HepG2 (cell line): ENCODE results near the gene CDC42SE1. TPM values are rescaled to one million over a fixed set of nuclear protein-coding genes. Genes with fewer than 3 reads are reported as not detected.

Experiments used
- ATAC-seq: fragments of 200-7000 bp; cut with Tn5 transposase; 3 replicates; pipeline ENCODE4 v1.9.1; 2020; ENCODE audit warnings: mild to moderate bottlenecking, moderate library complexity
- BruUV-seq: library from RNA; stranded (reverse); fragments of 400-500 nt; replicated peaks from 2 replicates; lab custom pipeline; 2021; lab: Mats Ljungman, UMichigan
- CTCF ChIA-PET: fragments of 300-600 bp; formaldehyde crosslinking; extraction: SDS; loops from one replicate; lab custom pipeline; 2021; ENCODE audit warnings: low total read pairs, inconsistent platforms, low intra/inter-chr PET ratio; lab: Yijun Ruan, JAX
- POLR2A ChIA-PET: fragments of 350-600 bp; sonication (Branson Sonifier 250); formaldehyde crosslinking; loops from one replicate; lab custom pipeline; 2020; ENCODE audit warnings: antibody characterized with exemption, inconsistent platforms; lab: Yijun Ruan, JAX
- DNase-seq: peaks from one replicate; pipeline ENCODE4 v3.0.0-alpha.2; 2015; ENCODE audit warnings: low spot score
- FAIRE-seq: peaks from 3 replicates; lab custom pipeline; 2011; peaks lifted over from hg19 to GRCh38; lab: Jason Lieb, UNC
- H2AFZ ChIP-seq: one replicate; pipeline ENCODE4 v1.6.1; 2011; ENCODE audit warnings: low read length, inconsistent platforms
- H3K27ac ChIP-seq: fragments of 300-600 bp; 3 replicates; pipeline ENCODE4 v1.8.0; 2011; ENCODE audit warnings: mixed run types, mild to moderate bottlenecking, mixed read lengths, low read length, inconsistent platforms; ENCODE audit not compliant: insufficient read depth; ENCODE audit errors: extremely low read length
- H3K27me3 ChIP-seq, 2 experiments: fragments of 200-600 bp in 1 of 2; 2 replicates in 1 of 2; 3 replicates in 1 of 2; pipeline versions ENCODE4 v1.6.0 to v1.8.0; 2011; ENCODE audit warnings: low read length in 2 of 2, mild to moderate bottlenecking in 2 of 2, moderate library complexity in 2 of 2, inconsistent platforms in 1 of 2; ENCODE audit not compliant: insufficient read depth in 2 of 2, control insufficient read depth in 1 of 2
- H3K36me3 ChIP-seq, 2 experiments: fragments of 200-600 bp in 1 of 2; replicated peaks in 1 of 2; 2 replicates in 1 of 2; 3 replicates in 1 of 2; pipeline versions ENCODE4 v1.5.1 to v1.8.0; 2011; ENCODE audit warnings: low read length in 2 of 2, inconsistent platforms in 1 of 2; ENCODE audit not compliant: insufficient read depth in 2 of 2, control insufficient read depth in 1 of 2
- H3K4me1 ChIP-seq: 2 replicates; pipeline ENCODE4 v1.5.1; 2012; ENCODE audit warnings: low read length, inconsistent platforms; ENCODE audit not compliant: insufficient read depth
- H3K4me2 ChIP-seq: 2 replicates; pipeline ENCODE4 v1.6.0; 2011; ENCODE audit warnings: low read depth, low read length, inconsistent platforms
- H3K4me3 ChIP-seq, 3 experiments: fragments of 200-600 bp in 1 of 3; sonication (generic), shearing (Covaris generic) in 1 of 3; replicated peaks in 1 of 3; 2 replicates each; pipeline ENCODE4 v1.5.1; 2011 to 2016; ENCODE audit warnings: low read length in 3 of 3, inconsistent platforms in 2 of 3, low read depth in 2 of 3, mild to moderate bottlenecking in 2 of 3, control low read depth in 1 of 3, mixed read lengths in 1 of 3; ENCODE audit not compliant: insufficient read depth in 1 of 3
- H3K79me2 ChIP-seq: one replicate; pipeline ENCODE4 v1.6.1; 2011; ENCODE audit warnings: low read length, inconsistent platforms; ENCODE audit not compliant: insufficient read depth
- H3K9ac ChIP-seq: 2 replicates; pipeline ENCODE4 v1.6.0; 2011; ENCODE audit warnings: mild to moderate bottlenecking, low read depth, low read length, inconsistent platforms; ENCODE audit not compliant: insufficient read depth
- H3K9me3 ChIP-seq: 2 replicates; pipeline ENCODE4 v1.5.1; 2012; ENCODE audit warnings: mild to moderate bottlenecking, low read length
- H4K20me1 ChIP-seq: 2 replicates; pipeline ENCODE4 v1.6.0; 2011; ENCODE audit warnings: inconsistent platforms, mild to moderate bottlenecking, low read length, moderate library complexity; ENCODE audit not compliant: insufficient read depth
- AGO2 ChIP-seq: fragments of 200-400 bp; formaldehyde crosslinking; optimal IDR thresholded peaks from 2 replicates; pipeline ENCODE3; 2017; ENCODE audit warnings: mild to moderate bottlenecking, low read depth, low read length, moderate library complexity
- CSRNP1 ChIP-seq: sonication (generic); formaldehyde crosslinking; IDR thresholded peaks from 2 replicates; pipeline ENCODE4 v1.8.1; 2023; ENCODE audit warnings: mild to moderate bottlenecking, missing genetic modification reagents
- MAFF ChIP-seq: IDR thresholded peaks from 2 replicates; pipeline ENCODE4 v1.6.1; 2011; ENCODE audit warnings: low read depth, low read length, improper control_type of control experiment
- MAZ ChIP-seq, 2 experiments: sonication (generic) in 1 of 2; formaldehyde crosslinking in 1 of 2; IDR thresholded peaks; 2 replicates each; pipeline versions ENCODE4 v1.5.0 to v1.6.1; 2012 to 2020; ENCODE audit warnings: low read depth in 2 of 2, mild to moderate bottlenecking in 2 of 2, borderline replicate concordance in 1 of 2, improper control_type of control experiment in 1 of 2, low read length in 1 of 2, missing genetic modification reagents in 1 of 2, moderate library complexity in 1 of 2
- PBX3 ChIP-seq: sonication (generic); formaldehyde crosslinking; IDR thresholded peaks from 2 replicates; pipeline ENCODE4 v1.8.1; 2023; ENCODE audit warnings: missing genetic modification reagents, inconsistent platforms, borderline replicate concordance
- RFXANK ChIP-seq: IDR thresholded peaks from 2 replicates; pipeline ENCODE4 v1.6.1; 2016
- TEAD3 ChIP-seq: optimal IDR thresholded peaks from 2 replicates; pipeline ENCODE3; 2016; ENCODE audit warnings: borderline replicate concordance
- ZMYM3 ChIP-seq: sonication (generic); formaldehyde crosslinking; IDR thresholded peaks from 2 replicates; pipeline ENCODE4 v1.5.1; 2020; ENCODE audit warnings: mild to moderate bottlenecking, missing genetic modification reagents
- ZNF20 ChIP-seq: sonication (generic); formaldehyde crosslinking; IDR thresholded peaks from 2 replicates; pipeline ENCODE4 v1.4.0; 2020; ENCODE audit warnings: mild to moderate bottlenecking, moderate library complexity, missing genetic modification reagents
- ZNF34 ChIP-seq: sonication (generic); formaldehyde crosslinking; IDR thresholded peaks from 2 replicates; pipeline ENCODE4 v1.4.0; 2020; ENCODE audit warnings: mild to moderate bottlenecking, missing genetic modification reagents, borderline replicate concordance
- ZNF644 ChIP-seq: IDR thresholded peaks from 2 replicates; pipeline ENCODE4 v1.6.1; 2016; ENCODE audit warnings: low read depth
- ZNF687 ChIP-seq: sonication (generic); formaldehyde crosslinking; IDR thresholded peaks from 2 replicates; pipeline ENCODE4 v1.5.1; 2020; ENCODE audit warnings: mild to moderate bottlenecking, missing genetic modification reagents, moderate library complexity
- WGBS: methylation state at CpG from one replicate; pipeline ENCODE4 v1.1.6; 2017; ENCODE audit warnings: low lambda C conversion rate; 5-methylcytosine and 5-hydroxymethylcytosine counted together
- in situ Hi-C: cut with HindIII; loops from 2 replicates; pipeline ENCODE4 v1.10.0; 2017; ENCODE audit warnings: low pct_unique_long_range_greater_than_20kb; ENCODE audit not compliant: extremely low pct_ligation_motif_present
- intact Hi-C: fragments of 100-400 bp; cut with micrococcal nuclease; formaldehyde crosslinking; loops from one replicate; pipeline ENCODE4 v1.10.0; 2022; ENCODE audit not compliant: unreplicated experiment
- polyA plus RNA-seq, 8 experiments: library from polyadenylated mRNA; depleted of rRNA in 3 of 8; stranded (reverse) in 7 of 8; unstranded in 1 of 8; fragments of >200 nt; fragmentation: Illumina TruSeq in 4 of 8; extraction: Trizol in 4 of 8; gene quantifications; 2 replicates each; pipeline versions ENCODE4 v1.2.1 to v1.2.3, GENCODE V29; 2011 to 2016; ENCODE audit warnings: low read depth in 4 of 8, missing spikeins in 1 of 8, mixed read lengths in 1 of 8; ENCODE audit not compliant: insufficient read depth in 1 of 8
- total RNA-seq, 5 experiments: library from RNA; depleted of rRNA; stranded (reverse); fragments of >200 nt; fragmentation: Illumina TruSeq; extraction: Trizol; gene quantifications; 2 replicates each; pipeline ENCODE4 v1.2.3, GENCODE V29; 2016; ENCODE audit warnings: low read depth in 1 of 5

CDC42SE1 gene
- total and polyA plus RNA-seq, 2 of the 13 experiments (the other 11 are each of a cell fraction or from before 2014, with no cell fraction given): 17.6 to 17.9 TPM

GRCh38 chr1:151043163-151043562, 16.3 kb downstream of the CDC42SE1 start (continued):
- TF ChIP-seq PBX3 (CRISPR knock-in tag) (no peak), AGO2 (no peak), ZNF687 (CRISPR knock-in tag) (no peak), RFXANK (no peak), ZNF20 (CRISPR knock-in tag) (no peak), ZNF34 (CRISPR knock-in tag) (no peak), ZMYM3 (no peak), MAFF (no peak)

- FAIRE-seq: no peak
- Histone ChIP-seq H3K9me3 (no peaks in the 10 kb centered on the region), H3K79me2 (no peaks in the 10 kb centered on the region), H4K20me1 (no peaks in the 10 kb centered on the region), H2AFZ (no peak overlapping the region), H3K4me3 (no peak overlapping the region), H3K4me2 (no peak overlapping the region), H3K27me3 (no peaks in the 10 kb centered on the region), H3K36me3 (peaks cover 2 to 8% of the 10 kb centered on the region in 2 experiments; a peak in 3 of 5 replicates), H3K27ac (no peak overlapping the region), H3K9ac (no peak overlapping the region), H3K4me1 (no peaks in the 10 kb centered on the region)
- 85% methylated on average over 3 of the region's 3 CpGs for WGBS
- no TSS peak for BruUV-seq
- ATAC-seq: no peak
- in situ Hi-C loops (no loop called here), intact Hi-C loops (no loop called here)
- TF ChIP-seq ZNF644 (CRISPR knock-in tag) (no peak), MAZ (IDR thresholded peaks at IDR 0.05; ENCODE audit: borderline replicate concordance, low read depth, low read length) (no peak), MAZ (CRISPR knock-in tag; IDR thresholded peaks at IDR 0.05; ENCODE audit: low read depth) (no peak), CSRNP1 (CRISPR knock-in tag) (no peak), TEAD3 (CRISPR knock-in tag) (no peak)
- CTCF ChIA-PET: no interaction called here
- no peak for DNase-seq
- POLR2A ChIA-PET: no interaction called here
Observed at GRCh38 chr1:151039521-151039920, 19.9 kb downstream of the CDC42SE1 start.
